Stimulated activated CD4-positive, alpha-beta T cell treated with anti-CD3 and anti-CD28 coated beads, Interleukin-1b, Interleukin-23, amount 100 ng/mL, for 4 hours (primary cell): Measurements from ENCODE around the gene ALS2.
A peak's percentile ranks its signal among the peaks of the same experiment; 100 is the strongest.
"Not testable (repeated sequence)": the region's sequence is repeated elsewhere in the genome, so short reads cannot be mapped to it uniquely, and the experiment has no call there.

Experiments used
- DNase-seq, 2 donors: peaks; one replicate each; pipeline ENCODE4 v3.0.0-alpha.2; 2020; ENCODE audit warnings: low read depth in 2 of 2

Gene ALS2

DNA sequence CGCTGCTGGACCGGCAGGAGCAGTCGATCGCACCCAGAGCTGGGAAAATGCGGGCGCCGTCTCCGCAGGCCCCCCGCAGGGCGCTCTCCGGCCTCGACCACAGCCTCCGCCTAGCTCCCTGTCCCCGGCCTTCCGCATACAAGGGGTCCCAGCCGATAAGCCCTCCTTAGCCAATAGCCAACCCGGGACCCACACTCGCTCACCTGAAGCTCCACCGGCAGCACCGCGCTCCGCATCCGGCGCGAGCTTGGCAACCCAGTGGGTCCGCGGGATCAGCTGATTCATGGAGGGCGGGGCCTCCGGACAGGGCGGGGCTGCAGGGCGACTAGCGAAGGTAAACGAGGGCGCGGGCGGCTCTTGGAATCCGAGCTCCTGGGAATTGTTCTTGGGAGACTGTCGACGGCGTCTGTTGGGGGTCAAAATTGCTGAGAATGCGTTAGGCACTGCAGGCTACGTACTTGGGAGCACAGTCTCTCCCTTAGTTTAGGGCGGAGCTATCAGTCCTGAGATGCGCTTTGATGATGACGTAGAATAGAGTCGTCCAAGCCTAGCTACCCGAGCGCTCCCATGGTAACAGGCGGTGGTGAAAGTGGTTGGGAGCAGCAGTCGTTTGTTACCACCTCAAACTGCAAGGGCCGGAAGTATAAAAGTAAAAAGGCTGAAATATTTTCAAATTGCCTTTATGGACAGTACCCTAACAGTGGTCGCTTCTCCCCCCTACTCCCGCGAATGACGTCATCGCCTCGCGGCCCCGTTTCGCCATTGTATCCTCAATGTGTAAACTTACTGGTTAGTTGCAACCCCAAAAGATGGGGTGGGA, at the start of gene ALS2:
Gene ALS2, minus strand, starts transcription at position 260 of the 820 bp plus-strand sequence. CDS start 12,048 bp downstream, outside the sequence.
- peak; percentile 87 to 94 for DNase-seq

DNA sequence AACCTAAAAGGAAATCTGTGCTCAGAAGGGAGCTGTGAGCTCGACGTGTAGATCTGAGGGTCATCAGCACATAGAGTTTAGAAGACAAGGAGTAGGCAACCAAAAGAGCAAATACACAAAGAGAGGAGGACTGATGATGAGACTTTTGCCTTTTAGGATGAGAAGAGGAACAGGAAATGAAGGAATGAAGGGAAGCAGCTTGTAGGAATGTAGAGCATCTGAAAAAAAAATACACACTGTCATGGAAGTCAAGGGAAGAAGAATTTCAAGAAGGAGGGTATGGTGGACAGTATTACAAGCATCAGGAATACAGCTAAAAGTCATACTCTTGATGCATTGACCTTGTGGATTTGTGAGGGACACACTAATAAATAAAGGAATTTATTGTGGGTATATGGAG, 47.5 kb upstream of the ALS2 start:
- DNase-seq, result no peak

DNA sequence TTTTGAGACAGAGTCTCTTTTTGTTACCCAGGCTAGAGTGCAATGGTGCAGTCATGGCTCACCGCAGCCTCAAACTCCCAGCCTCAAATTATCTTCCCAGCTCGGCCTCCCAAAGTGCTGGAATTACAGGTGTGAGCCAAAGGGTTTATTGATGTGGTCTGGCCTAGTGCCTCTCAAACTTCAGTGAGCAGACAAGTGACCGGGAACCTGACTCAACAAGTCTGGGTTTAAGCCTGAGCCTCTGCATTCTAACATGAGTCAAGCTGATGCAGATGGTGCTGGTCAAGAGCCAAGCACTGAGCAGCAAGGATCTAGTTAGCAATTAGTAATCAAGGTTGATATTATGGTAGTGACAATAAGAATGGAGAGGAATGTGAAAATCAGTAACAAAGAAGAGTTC, 46.9 kb upstream of the ALS2 start:
- no peak for DNase-seq

DNA sequence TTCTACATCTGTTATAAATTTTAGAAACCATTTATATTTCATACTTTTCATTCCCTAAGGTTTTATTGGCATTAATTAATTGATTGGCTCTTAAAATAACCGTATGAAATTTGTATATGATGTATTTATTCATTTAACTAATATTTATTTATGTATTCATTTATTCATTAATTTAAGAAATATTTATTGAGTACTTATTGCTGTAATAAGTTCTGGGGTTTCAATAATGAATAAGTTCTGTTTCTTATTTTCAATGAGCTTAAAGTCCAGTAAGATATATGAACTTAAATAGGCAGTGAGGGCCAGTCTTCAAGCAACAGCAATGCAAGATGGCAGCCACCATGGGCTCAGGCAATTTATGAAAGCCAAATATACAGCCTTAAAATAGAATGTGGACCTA, 43.5 kb upstream of the ALS2 start:
- no peak for DNase-seq

DNA sequence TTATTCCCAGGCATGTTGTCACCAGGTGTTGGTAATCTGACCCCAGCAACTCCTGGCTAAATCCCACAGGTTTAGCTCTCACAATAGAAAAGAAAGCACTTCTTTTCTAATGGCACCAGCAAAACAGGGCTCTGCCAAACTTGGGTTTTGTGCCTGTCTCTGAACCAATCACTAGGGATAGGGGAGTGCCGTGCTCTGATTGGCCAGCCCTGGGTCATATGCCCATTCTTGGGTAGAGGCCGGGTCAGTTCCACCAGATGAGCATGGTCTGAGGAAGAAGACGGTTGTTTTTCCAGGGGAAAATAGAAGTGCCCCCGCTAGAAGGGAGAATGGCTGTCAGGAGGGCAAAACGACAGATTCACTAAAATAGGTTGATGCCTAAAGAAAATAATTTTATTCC, 40.3 kb upstream of the ALS2 start:
- no peak for DNase-seq

DNA sequence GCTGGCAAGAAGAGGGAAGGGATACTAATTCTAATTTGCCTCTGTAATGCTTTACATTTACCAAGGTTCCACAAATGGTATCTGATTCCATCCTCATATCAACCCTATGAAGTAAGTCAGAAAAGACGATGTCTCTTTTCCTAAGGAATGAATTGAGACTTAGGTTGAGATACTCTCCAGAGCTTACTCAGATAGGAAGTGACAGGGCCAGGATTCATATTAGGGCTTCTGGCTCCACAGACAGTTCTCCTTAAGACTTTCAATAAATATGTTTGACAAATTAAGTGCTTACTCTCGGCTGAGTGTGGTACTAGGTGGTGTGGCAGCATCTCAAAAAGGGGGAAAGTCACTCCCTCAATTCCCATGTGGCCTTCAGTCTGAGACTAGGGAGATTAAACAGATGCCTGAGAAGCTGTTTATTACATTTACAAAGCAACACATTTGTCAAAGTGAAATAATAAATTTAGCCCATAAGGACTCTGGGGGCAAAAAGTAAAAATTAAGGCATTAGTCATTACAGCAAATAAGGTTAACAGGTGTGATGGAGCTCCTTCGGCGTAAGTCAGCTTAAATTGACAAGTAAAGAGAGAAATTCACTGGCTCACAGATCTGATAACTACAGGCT, 39.8 kb upstream of the ALS2 start:
- DNase-seq, result no peak

DNA sequence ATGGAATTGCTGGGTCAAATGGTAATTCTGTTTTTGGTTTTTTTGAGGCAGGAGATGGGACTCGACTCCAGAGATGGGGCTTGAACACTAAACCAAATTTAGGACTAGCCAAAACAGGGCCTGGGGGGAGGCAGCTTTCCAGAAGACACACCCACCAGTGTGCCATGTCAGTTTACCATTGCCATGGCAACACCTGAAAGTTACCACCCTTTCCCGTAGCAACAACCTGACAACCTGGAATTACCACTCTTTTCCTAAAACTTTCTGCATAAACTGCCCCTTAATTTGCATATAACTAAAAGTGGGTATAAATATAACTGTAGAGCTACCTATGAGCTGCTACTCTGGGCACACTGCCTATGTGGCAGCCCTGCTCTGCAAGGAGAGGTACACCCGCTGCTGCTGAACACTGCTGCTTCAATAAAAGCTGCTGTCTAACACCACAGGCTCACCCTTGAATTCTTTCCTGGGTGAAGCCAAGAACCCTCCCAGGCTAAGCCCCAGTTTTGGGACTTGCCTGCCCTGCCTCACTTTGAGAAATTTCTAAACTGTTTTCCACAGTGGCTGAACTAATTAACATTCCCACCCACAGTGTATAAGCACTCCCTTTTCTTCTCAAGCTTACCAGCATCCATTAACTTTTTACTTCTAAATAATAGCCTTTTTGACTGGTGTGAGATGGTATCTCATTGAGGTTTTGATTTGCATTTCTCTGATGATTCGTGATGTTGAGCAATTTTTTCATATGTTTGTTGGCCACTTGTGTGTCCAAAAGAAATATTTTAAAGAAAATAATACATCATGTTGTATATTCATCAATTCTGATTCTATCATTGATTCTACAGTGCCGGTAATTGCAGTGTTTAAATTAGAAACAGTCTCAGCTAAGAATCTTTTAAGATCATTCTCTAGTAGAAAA, 36.2 kb upstream of the ALS2 start:
- no peak for DNase-seq

DNA sequence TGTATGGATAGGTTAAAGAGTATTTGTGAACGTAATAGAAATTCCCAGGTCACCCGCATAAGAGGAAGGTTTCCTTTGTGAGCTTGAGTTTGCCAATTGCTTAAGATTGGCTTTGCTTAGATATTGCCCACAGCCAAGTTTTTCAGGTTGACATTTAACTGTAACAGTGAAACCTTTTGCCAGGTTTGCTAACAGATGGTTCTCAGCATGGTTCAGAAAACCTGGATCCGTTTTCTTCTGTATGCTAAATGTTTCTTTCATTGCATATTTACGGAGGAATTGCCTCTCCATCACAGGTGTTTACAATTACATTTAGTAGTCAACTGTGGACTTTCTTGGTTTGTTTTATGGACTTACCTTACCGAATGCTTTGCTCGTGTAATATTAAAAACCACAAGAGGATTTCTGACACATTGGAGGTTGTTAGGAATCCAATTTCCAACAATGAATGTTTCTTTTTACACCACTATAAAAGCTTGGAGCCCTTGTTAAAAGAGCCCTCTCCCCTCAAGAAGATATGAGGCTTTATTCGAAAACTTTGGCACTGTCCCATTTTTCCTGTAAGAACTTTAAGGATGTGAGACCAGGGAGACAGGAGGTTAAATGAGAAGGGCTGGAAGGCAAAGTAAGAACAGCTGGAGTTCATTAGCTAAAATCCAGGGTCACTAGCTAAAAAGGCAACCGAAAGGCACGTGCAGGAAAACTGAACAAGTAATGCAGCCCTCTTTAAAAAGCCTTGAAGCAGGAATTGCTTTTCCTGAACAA, 33.4 kb upstream of the ALS2 start:
- no peak for DNase-seq

DNA sequence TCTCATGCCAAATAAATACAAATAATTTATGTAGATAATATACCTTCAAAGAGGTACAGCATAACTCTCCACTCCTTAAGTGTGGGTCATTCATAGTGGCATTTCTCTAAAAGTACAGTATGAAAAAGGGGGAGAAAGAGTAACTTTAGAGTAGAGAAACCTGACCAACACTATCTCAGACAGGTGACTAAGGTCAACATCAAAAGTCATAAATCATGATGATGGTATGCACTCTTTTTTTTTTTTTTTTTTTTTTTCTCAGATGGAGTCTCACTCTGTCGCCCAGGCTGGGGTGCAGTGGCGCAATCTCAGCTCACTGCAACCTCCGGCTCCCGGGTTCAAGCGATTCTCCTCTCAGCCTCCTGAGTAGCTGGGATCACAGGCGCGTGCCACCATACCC, 29.9 kb upstream of the ALS2 start:
- DNase-seq, result not testable (repeated sequence)

DNA sequence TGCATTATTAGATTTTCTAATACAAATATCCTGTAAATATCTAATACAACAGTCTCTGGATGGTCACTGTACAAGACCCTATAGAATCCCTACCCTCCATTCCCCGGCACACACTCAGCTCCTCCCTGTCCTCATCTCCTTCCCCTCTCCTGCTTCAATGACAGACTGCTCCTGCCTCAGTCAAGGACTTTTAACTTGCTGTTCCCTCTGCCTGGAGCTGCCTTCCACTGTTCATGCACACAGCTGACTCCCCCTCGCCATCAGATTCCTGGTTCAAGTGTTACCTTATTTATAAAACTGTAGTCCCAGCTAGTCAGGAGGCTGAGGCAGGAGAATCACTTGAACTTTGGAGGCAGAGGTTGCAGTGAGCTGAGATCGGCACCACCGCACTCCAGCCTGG, 28.9 kb upstream of the ALS2 start:
- no peak for DNase-seq

DNA sequence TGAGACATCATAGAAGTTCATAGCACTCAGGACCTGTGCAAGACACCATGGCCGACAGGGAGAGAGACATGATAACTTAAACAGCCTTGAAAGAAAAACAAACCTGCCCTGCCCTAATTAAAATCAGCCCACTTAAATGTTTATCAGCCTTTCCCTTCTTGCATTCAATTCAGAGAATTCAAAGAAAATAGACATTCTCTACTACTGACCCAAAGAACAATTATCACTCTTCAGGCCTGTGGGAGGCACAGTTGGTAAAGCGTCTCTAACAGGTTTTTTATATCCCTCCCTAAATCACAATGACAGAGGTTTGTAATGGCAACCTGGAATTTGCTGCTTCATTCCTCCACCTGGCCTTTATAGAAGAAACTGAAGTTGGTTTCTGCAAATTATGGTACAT, 27.3 kb upstream of the ALS2 start:
- no peak for DNase-seq

DNA sequence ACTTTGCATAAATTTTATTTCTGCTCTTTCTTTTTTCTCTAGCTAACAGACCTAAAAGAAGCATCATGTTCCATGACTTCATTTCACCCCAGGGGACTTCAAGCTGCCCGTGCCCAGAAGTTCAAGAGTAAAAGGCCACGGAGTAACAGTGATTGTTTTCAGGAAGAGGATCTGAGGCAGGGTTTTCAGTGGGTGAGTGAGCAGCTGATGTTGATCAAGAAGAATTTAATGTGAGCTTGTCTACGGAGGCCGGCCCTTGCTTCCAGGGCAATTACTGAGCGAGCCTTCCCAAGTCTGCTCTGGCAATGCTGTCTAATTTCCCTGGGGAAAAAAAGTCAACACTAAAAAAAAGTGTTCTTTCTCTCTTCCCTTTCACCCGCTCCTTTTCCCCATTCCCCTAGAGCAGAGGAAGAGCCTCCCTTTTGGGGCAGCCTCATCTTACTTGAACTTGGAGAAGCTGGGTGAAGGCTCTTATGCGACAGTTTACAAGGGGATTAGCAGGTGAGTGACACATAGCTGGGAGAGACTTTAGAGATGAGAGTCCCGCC, 26.8 kb upstream of the ALS2 start:
- DNase-seq, result no peak

DNA sequence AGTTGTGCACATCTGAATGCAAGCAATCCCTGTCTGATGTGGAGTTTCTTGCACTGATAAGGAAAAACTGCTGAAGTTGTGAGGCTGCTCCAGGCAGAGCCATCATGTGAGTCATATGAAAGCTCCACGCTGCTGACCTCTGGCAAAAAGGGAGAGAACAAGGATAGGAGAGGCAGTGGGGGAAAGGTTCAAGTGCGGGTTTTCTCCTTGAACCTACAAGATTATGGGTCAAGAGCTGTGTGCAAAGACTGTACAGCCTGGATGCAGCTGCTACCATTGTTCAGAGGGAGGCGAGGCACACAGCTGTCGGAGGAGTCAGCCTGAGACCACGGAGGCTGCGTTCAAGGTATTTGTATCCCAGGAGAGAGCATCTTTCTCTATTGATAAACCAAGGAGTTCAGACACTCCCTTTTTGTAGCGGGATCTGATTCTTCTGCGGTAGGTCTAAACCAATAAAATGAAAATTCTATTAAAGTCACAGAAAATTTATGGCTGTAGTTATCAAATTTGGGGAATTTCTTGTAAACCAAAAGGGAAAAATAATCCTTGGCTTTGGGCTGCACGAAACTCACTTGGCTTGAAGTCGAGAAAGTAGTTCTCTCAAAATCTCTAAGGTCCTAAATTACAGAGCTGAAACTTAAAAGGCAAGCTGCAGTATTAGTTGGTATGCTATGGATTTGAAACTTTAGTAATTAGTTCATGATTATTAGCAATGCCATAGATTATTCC, 25.9 kb upstream of the ALS2 start, which contains the start of gene CDK15:
Gene CDK15, plus strand, starts transcription at position 96 of the 729 bp plus-strand sequence. Its CDS starts 128 bp downstream, at position 224.
- DNase-seq, result no peak

DNA sequence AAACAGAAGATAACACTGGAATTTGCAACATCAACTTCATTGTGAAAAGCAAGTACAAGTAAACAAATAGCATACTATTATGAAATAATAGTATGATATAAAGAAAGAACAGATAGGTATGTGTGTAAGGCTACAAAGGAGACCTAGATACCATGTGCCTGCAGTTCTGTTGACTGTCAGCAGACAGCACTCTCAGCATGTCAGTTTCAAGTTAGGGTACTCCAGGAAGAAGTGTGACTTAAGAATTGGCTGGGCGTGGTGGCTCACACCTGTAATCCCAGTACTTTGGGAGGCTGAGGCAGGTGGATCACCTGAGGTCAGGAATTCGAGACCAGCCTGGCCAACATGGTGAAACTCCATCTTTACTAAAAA, 18.2 kb upstream of the ALS2 start:
- DNase-seq, result not testable (repeated sequence)

DNA sequence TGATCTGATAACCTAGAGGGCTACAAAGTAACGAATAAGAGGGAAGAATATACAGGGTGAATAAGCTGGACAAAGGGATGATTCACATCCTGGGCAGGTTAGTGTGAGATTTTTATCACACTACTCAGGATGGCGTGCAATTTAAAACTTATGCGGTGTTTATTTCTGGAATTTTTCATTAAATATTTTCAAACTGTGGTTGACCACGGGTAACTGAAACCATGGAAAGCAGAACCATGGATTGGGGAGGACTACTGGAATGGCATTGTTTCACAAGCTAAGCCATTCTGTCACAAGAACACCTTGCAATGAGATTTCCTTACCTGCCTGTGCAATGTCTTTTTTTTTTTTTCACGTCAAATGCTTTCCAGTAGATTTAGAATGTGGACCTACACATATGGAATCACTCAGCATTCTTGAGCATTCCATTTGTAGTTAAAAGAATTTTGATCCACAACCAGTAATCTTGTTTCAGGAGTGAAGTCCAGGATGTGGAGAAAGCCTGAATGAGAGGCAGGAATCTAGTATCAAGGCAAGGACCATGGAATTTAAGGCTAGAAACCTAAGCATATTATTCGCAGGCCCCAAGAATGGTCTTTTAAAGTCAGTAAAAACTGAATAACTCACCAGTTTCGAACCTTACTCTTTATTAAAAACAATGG, 17.6 kb upstream of the ALS2 start:
- DNase-seq, result no peak

DNA sequence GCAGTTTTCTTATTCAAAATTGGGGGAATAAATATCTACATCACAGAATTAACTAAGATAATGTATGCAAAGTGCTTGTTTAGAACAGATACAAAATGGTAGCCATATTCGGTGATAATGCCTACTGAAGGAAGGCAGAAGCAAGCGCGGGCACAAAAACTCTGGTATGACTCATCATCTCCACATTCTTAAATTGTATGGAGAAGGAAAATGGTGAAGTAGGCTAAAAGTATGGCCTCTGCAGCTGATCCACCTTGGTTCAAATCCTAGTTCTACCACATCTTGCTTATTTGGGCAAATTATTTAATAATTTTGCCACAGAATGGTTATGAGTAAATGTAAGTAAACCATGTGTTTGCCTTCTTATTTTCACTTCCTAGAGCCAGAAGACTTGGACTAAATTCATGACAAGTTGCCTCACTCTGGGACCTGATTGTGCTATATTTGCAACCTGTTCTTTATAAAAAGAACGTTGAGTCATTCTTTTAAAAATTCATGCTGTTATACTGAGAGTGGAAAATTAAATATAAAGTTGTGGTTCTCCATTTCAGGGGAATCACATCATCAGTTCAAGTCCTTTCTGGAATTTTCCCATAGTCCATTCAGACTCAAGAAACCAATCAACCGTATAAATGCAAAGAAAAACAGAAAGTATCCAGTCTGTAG, 16.6 kb upstream of the ALS2 start:
- DNase-seq, result no peak

DNA sequence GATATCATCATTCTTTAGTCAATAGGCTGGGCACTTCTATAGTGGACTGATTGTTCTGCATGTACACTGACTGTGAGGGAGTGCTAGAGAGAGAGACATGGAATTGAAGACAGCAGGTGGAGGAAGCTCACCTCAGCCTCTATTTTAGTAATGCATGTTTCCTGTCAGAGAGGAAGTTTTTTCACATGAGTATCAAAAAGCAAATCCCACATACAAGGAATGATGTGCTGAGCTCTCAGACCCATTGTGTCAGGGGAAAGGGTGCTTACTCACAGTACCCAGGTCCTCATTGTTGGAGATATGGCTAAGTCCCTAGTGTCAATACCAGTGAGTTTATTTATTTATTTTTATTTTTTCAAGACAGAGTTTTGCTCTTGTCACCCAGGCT, 15.7 kb upstream of the ALS2 start:
- no peak for DNase-seq

DNA sequence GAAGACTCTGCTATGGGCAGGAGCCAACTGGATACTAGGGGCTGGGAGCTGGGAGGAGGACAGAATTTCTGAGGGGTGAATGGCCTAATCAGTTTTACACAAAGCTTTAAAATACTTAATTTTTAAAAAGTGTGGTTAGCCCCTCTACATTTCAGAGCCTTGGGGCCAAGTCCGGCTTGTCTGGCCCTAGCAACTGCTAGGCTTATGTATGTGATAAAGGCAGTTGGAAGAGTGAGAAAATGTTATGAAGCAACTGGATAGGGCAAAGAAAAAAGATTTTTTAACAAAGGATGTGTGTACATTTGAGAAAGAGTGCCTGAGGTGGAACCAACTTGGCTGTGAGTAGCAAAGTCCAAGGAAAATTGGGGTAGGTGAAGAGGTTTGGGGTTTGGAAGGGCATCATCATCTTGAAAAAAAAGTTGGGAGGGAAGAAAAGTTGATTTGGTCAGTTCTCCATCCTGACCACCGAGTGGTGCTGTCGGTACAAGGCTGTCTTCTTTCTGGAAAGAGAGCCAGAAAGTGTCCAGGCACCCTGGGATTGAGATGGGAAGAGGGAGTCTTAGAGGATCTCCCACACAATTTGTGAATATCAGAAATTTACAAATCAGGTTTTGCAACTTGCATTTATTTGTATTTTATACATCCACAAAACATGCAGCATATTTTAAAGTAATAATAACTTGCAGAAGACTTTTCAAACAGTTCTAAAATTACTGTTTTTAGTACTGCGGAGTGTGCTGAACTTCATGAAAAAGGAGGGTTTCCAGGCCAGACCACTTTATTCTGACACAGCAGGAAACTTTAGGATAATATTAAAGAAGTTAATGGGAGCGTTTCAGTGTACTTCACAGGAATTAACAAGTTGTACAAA, 15.1 kb upstream of the ALS2 start:
- no peak for DNase-seq

DNA sequence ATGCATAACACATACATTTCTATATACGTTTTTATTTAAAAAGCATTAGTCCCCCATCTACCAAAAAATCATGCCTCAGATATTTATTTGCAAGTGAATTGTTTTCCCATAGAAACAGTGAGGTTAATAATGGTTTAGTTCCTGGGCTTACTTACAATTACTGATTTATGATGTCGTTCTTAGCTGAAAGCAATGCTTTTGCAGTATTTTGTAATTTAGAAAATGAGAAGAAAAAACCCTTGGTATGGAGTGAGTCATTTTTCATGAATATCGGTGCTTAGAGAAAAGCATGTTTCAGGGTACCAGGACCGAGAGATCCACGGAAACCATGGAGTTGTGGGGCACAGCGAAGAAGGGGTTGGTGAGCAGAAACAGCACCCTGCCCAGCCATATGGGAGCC, 13.6 kb upstream of the ALS2 start:
- DNase-seq, result no peak
